Heart right ventricle (tissue), 16 donors: ENCODE results near the gene KLF16. TPM values are rescaled to one million over a fixed set of nuclear protein-coding genes. Genes with fewer than 3 reads are reported as not detected.
A peak's percentile ranks its signal among the peaks of the same experiment; 100 is the strongest.

Experiments used
- ATAC-seq, 8 donors: fragments of 200-7000 bp; cut with Tn5 transposase; one replicate each; pipeline ENCODE4 v1.9.1; 2020; ENCODE audit warnings: mild to moderate bottlenecking in 8 of 8, moderate library complexity in 8 of 8, moderate number of reproducible peaks in 1 of 8
- DNase-seq, 2 donors: peaks; one replicate each; pipeline ENCODE4 v3.0.0-alpha.2; 2020
- H3K27ac ChIP-seq, 10 donors: fragments of 200-600 bp; sonication (generic) in 2 of 10; one replicate each; pipeline versions ENCODE4 v1.5.0 to v1.8.0; 2020 to 2022; ENCODE audit warnings: mild to moderate bottlenecking in 3 of 10
- H3K27me3 ChIP-seq, 7 donors: fragments of 200-600 bp; one replicate each; pipeline ENCODE4 v1.8.0; 2021 to 2022; ENCODE audit warnings: mild to moderate bottlenecking in 2 of 7
- H3K36me3 ChIP-seq, 9 donors: fragments of 200-600 bp; sonication (generic) in 1 of 9; one replicate each; pipeline versions ENCODE4 v1.5.0 to v1.8.0; 2020 to 2022; ENCODE audit warnings: mild to moderate bottlenecking in 2 of 9
- H3K4me1 ChIP-seq, 9 donors: fragments of 200-600 bp; sonication (generic) in 1 of 9; one replicate each; pipeline versions ENCODE4 v1.5.0 to v1.8.0; 2020 to 2022; ENCODE audit warnings: mild to moderate bottlenecking in 4 of 9
- H3K4me3 ChIP-seq, 10 donors: fragments of 200-600 bp; sonication (generic) in 2 of 10; one replicate each; pipeline versions ENCODE4 v1.5.0 to v1.8.0; 2020 to 2022; ENCODE audit warnings: mild to moderate bottlenecking in 7 of 10, moderate library complexity in 2 of 10
- H3K9me3 ChIP-seq, 11 donors: fragments of 200-600 bp in 10 of 11; sonication (generic) in 2 of 11; one replicate each; pipeline versions ENCODE4 v1.5.0 to v1.8.0; 2013 to 2022; ENCODE audit warnings: mild to moderate bottlenecking in 2 of 11, control low read depth in 1 of 11, moderate library complexity in 1 of 11
- CTCF ChIP-seq, 9 donors: fragments of 200-600 bp; sonication (generic) in 2 of 9; IDR thresholded peaks; one replicate each; pipeline versions ENCODE4 v1.5.0 to v1.8.0; 2021 to 2022; ENCODE audit warnings: antibody characterized with exemption in 9 of 9, mild to moderate bottlenecking in 5 of 9, moderate library complexity in 1 of 9
- WGBS, 2 donors: extraction: QIAGEN DNeasy Blood & Tissue Kit; methylation state at CpG; one replicate each; pipeline ENCODE4 v1.1.7; 2013; ENCODE audit warnings: inconsistent platforms in 1 of 2; 5-methylcytosine and 5-hydroxymethylcytosine counted together
- intact Hi-C, 10 donors: fragments of 100-400 bp; cut with DNase I; formaldehyde crosslinking; loops; one replicate each; pipeline versions ENCODE4 v1.11.1 to v1.14.2; 2022
- polyA plus RNA-seq, 2 donors: library from polyadenylated mRNA; stranded (reverse); fragments of 200-250 nt; gene quantifications; one replicate each; pipeline ENCODE4 v1.2.3, GENCODE V29; 2013
- total RNA-seq, 10 donors: library from RNA; stranded (reverse); fragmentation: NEBNext Ultra II Directional in 3 of 10; extraction: Animal tissue kit (Norgen Biotek cat#: 25700) in 3 of 10; gene quantifications; one replicate each; pipeline versions ENCODE4 v1.2.1 to v1.2.4, GENCODE V29; 2021 to 2023
- donor health status: Arrhythmogenic right ventricular cardiomyopathy.
- donor health status: ischemic (EF 13 %, LVEDD 7.1; RV severe dilation, severe dysfunction).
- donor health status: healthy with polysubstance abuse.
- donor health status: DM: no; HTN: yes; CAD: no.
- donor health status: DM: no; HTN: no; CAD: no.
- donor health status: ischemic (EF 25% LVEDD 6.9; RV normal size, moderate dysfunction).
- donor health status: ischemic (EF 25% LVEDD 5.7; RV mildly dilated, moderate dysfunction).
- donor health status: healthy.
- donor health status: DM: yes; HTN: yes; CAD: no.
- donor health status: Ischemic cardiomyopathy.
- donor health status: ischemic (EF 35%, LVEDD 5.7; RV mildly dilated, moderate dysfunction).
- donor health status: nonischemic (EF 11% LVEDD 7.7; RV severe dilation, severe dysfunction).
- donor health status: DM: yes; HTN: yes; CAD: no.
- donor health status: PGD.
- donor health status: ischemic (EF 29% LVEDD 5.4; RV normal size, mild dysfunction).
- donor health status: nonischemic (EF 23%, LVEDD 6.1; RV moderate dilation, normal function).

KLF16 gene
- total and polyA plus RNA-seq, 12 donors = 4.0 to 13.4 (median 7.6) TPM

GRCh38 chr19:1854542-1855039 lies 8.8 kb downstream of the KLF16 start:
- Histone ChIP-seq H3K4me1 (peaks cover 24 to 79% (median 62%) of the 10 kb centered on the region in 9 donors), H3K27me3 (no peaks in the 10 kb centered on the region), H3K4me3 (peak overlapping the region in 8 of 10 donors; percentile 16 to 67 (median 58)), H3K27ac (peak overlapping the region; percentile 70 to 97 (median 92)), H3K36me3 (peaks cover 0 to 6% (median 0%) of the 10 kb centered on the region in 9 donors), H3K9me3 (no peaks in the 10 kb centered on the region)
- WGBS, 2 donors = 63 to 66% methylated on average over 37 of the region's 37 CpGs
- ATAC-seq (peak in 3 of 8 donors; percentile 2 to 21 (median 3)), DNase-seq (peak; percentile 62 to 64)
- TF ChIP-seq CTCF (IDR thresholded peaks at IDR 0.05) = no peak
- intact Hi-C loops = no loop called here

GRCh38 chr19:1854039-1854541 lies 9.3 kb downstream of the KLF16 start:
- no peak for TF ChIP-seq CTCF (IDR thresholded peaks at IDR 0.05)
- DNase-seq (no peak), ATAC-seq (no peak)
- H3K36me3 ChIP-seq = peaks cover 0 to 6% (median 0%) of the 10 kb centered on the region in 9 donors
- H3K27me3 ChIP-seq = no peaks in the 10 kb centered on the region
- peak overlapping the region in 9 of 10 donors; percentile 82 to 97 (median 94) for H3K27ac ChIP-seq
- H3K9me3 ChIP-seq = no peaks in the 10 kb centered on the region
- 65 to 71% methylated on average over 16 of the region's 16 CpGs for WGBS, 2 donors
- intact Hi-C loops = no loop called here
- H3K4me1 ChIP-seq = peaks cover 21 to 76% (median 57%) of the 10 kb centered on the region in 9 donors
- H3K4me3 ChIP-seq = peak overlapping the region in 6 of 10 donors; percentile 14 to 67 (median 49)

GRCh38 chr19:1853295-1854038 lies 9.9 kb downstream of the KLF16 start:
- intact Hi-C loops = no loop called here
- ATAC-seq (peak in 4 of 8 donors; percentile 4 to 13 (median 6)), DNase-seq (peak; percentile 72 to 83)
- peaks cover 0 to 6% (median 0%) of the 10 kb centered on the region in 9 donors for H3K36me3 ChIP-seq
- peaks cover 21 to 74% (median 51%) of the 10 kb centered on the region in 9 donors for H3K4me1 ChIP-seq
- no peak overlapping the region for H3K4me3 ChIP-seq
- no peaks in the 10 kb centered on the region for H3K27me3 ChIP-seq
- peak; percentile 72 to 95 (median 87) for TF ChIP-seq CTCF (IDR thresholded peaks at IDR 0.05)
- H3K27ac ChIP-seq = peak overlapping the region in 6 of 10 donors; percentile 25 to 96 (median 88)
- WGBS, 2 donors = 39 to 40% methylated on average over 27 of the region's 27 CpGs
- no peaks in the 10 kb centered on the region for H3K9me3 ChIP-seq

DNA sequence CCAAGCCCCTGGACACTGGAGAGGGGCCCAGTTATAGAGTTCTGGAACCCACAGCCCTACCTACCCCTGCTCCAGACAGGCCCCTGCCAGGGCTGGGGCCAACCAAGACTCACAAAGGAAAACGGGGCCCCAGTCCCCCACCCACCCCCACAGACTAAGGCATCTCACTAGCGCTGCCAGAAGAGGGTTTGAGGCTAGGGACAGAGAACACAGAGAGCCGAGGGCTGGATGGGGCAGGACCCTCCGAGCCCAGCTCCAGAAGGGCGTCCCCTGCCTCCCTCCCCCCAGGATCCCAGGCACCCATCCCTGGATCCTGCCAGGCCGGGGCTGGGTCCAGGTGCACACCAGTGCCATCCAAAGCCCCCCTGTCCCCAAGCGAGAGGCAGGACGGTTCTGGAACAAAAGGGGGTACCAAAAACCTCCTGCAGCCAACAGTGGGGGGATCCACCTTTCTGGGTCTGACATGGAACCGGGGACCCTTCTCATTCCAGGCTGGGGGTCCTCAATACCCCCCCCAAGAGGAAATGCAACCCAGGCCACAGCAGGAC lies 10.7 kb downstream of the KLF16 start:
- Histone ChIP-seq H3K27me3 (no peaks in the 10 kb centered on the region), H3K4me1 (peaks cover 21 to 68% (median 44%) of the 10 kb centered on the region in 9 donors), H3K4me3 (no peak overlapping the region), H3K36me3 (peaks cover 0 to 6% (median 0%) of the 10 kb centered on the region in 9 donors), H3K9me3 (no peaks in the 10 kb centered on the region), H3K27ac (peak overlapping the region in 1 of 10 donors; percentile 2)
- DNase-seq = no peak
- 76% methylated on average over 9 of the region's 9 CpGs for WGBS, 2 donors
- no peak for TF ChIP-seq CTCF (IDR thresholded peaks at IDR 0.05)
- intact Hi-C loops = no loop called here
- ATAC-seq = no peak
